Measurements from ENCODE around the gene GPR4. TPM values are rescaled to one million over a fixed set of nuclear protein-coding genes. Genes with fewer than 3 reads are reported as not detected.

GPR4 gene
- total RNA-seq, 2 experiments from 2014 or later = 0.38 TPM; not detected in 1

DNA sequence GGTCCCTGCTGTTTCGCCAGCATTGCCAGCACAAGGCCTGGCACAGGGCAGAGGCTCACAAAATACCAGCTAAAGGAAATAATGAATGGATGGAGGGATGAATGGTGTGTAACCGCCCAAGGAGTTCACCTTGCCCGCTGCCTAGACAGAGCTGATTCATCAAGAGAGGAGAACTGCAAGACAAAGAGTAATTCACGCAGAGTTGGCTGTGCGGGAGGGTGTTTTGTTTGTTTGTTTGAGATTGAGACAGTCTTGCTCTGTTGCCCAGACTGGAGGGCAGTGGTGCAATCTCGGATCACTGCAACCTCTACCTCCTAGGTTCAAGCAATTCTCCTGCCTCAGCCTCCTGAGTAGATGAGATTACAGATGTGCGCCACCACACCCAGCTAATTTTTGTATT, 20.4 kb downstream of the GPR4 start:
- BruUV-seq (replicated peaks) = no TSS peak
- intact Hi-C loops (cut with micrococcal nuclease; ENCODE audit: unreplicated experiment) = no loop called here

DNA sequence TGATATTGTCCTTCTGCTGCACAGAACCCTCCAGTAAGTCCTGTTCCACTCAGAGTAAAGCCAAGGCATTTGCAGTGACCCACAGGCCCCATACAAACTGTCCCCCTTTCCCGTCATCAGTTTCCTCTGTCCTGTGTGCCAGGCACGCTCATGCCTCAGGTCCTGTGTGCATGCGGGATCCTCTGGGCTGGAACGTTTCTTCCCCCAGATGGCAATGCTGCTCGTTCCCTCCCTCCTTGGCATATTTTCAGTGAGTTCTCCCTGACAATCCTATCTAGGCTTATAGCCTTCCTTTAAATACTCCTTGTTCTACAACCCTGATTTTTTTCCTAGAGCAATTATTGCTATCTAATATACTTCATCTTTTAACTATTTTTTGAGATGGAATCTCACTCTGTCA, 23.2 kb downstream of the GPR4 start:
- Histone ChIP-seq H2AFZ (ENCODE audit: low read length) (no peak overlapping the region), H3K27ac (ENCODE audit: low read depth, low read length, poor library complexity, severe bottlenecking) (no peak overlapping the region), H3K9me3 (ENCODE audit: low read length) (no peaks in the 10 kb centered on the region), H3K4me2 (ENCODE audit: low read length) (no peak overlapping the region), H3K4me1 (ENCODE audit: insufficient read depth, low read length, poor library complexity, severe bottlenecking) (peaks cover 8% of the 10 kb centered on the region), H3K36me3 (ENCODE audit: insufficient read depth, low read length) (peaks cover 16% of the 10 kb centered on the region), H3K79me2 (ENCODE audit: insufficient read depth, low read depth, low read length) (peaks cover 22% of the 10 kb centered on the region; the same call in 1 of the 2 replicates), H3K9me2 (ENCODE audit: insufficient read depth, low read length) (no peaks in the 10 kb centered on the region), H4K20me1 (ENCODE audit: insufficient read depth, low read length) (no peaks in the 10 kb centered on the region), H3K4me3 (ENCODE audit: low read depth, low read length, poor library complexity, severe bottlenecking) (no peak overlapping the region)
- ChIA-PET CTCF (ENCODE audit: unreplicated experiment) (no interaction called here), POLR2A (no interaction called here)
- BruUV-seq (replicated peaks) = no TSS peak
- no peak for DNase-seq (ENCODE audit: low spot score)
- intact Hi-C loops (cut with micrococcal nuclease; ENCODE audit: unreplicated experiment) = no loop called here
- TF ChIP-seq, protein P1, sequence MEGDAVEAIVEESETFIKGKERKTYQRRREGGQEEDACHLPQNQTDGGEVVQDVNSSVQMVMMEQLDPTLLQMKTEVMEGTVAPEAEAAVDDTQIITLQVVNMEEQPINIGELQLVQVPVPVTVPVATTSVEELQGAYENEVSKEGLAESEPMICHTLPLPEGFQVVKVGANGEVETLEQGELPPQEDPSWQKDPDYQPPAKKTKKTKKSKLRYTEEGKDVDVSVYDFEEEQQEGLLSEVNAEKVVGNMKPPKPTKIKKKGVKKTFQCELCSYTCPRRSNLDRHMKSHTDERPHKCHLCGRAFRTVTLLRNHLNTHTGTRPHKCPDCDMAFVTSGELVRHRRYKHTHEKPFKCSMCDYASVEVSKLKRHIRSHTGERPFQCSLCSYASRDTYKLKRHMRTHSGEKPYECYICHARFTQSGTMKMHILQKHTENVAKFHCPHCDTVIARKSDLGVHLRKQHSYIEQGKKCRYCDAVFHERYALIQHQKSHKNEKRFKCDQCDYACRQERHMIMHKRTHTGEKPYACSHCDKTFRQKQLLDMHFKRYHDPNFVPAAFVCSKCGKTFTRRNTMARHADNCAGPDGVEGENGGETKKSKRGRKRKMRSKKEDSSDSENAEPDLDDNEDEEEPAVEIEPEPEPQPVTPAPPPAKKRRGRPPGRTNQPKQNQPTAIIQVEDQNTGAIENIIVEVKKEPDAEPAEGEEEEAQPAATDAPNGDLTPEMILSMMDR (conservative IDR thresholded peaks at IDR 0.05; ENCODE audit: low read length) = no peak
- TF ChIP-seq EZH2phosphoT487 (IDR thresholded peaks at IDR 0.05; ENCODE audit: borderline replicate concordance, low read depth, low read length) = no peak

More for the DNA sequence above, 20.4 kb downstream of the GPR4 start:
- ChIA-PET POLR2A (no interaction called here), CTCF (ENCODE audit: unreplicated experiment) (no interaction called here)
- Histone ChIP-seq H3K4me2 (ENCODE audit: low read length) (no peak overlapping the region), H2AFZ (ENCODE audit: low read length) (no peak overlapping the region), H4K20me1 (ENCODE audit: insufficient read depth, low read length) (no peaks in the 10 kb centered on the region), H3K27ac (ENCODE audit: low read depth, low read length, poor library complexity, severe bottlenecking) (no peak overlapping the region), H3K36me3 (ENCODE audit: insufficient read depth, low read length) (peaks cover 16% of the 10 kb centered on the region), H3K9me2 (ENCODE audit: insufficient read depth, low read length) (no peaks in the 10 kb centered on the region), H3K4me3 (ENCODE audit: low read depth, low read length, poor library complexity, severe bottlenecking) (no peak overlapping the region), H3K4me1 (ENCODE audit: insufficient read depth, low read length, poor library complexity, severe bottlenecking) (peaks cover 10% of the 10 kb centered on the region), H3K79me2 (ENCODE audit: insufficient read depth, low read depth, low read length) (peaks cover 25% of the 10 kb centered on the region; the same call in 1 of the 2 replicates), H3K9me3 (ENCODE audit: low read length) (no peaks in the 10 kb centered on the region)
- no peak for TF ChIP-seq EZH2phosphoT487 (IDR thresholded peaks at IDR 0.05; ENCODE audit: borderline replicate concordance, low read depth, low read length)
- TF ChIP-seq, protein P1 (conservative IDR thresholded peaks at IDR 0.05; ENCODE audit: low read length) = no peak
- no peak for DNase-seq (ENCODE audit: low spot score)

DNA sequence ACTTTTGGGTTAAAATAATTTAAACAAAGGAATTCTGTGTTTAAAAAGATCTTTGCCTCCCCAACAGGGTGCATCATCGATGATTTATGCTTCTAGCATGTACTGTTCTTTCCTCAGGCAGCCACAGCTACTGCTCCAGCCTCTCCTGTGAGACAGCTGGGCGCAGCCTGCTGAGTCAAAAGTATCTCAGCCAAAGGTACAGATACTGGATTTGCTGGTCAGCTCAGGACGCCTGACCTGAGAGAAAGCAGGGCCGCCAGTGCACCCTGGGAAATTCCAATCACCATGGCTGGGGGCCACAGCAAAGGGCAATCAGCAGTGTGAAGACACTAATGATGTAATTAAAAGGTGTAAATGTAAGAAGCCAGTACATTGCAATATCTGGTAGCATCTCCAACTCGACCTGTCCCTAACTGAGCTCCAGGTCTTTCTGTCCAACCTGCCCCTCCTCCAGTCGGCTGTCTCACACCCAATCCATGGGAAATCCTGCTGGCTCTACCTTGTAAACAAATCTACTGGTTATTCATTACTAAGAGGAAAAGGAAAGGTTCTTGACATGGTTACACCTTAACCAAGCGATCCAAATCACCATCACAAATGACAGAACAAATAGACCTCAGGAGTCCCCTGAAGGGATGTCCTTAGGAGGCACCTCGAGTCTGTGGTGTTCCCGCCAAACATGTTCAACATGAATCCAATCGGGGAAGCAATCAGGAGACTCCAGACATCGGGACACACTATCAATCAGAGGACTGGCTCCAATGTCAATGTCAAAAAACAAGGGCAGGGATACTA, 24.7 kb downstream of the GPR4 start:
- Histone ChIP-seq H3K36me3 (ENCODE audit: insufficient read depth, low read length) (peaks cover 13% of the 10 kb centered on the region), H3K9me3 (ENCODE audit: low read length) (no peaks in the 10 kb centered on the region), H2AFZ (ENCODE audit: low read length) (no peak overlapping the region), H3K4me1 (ENCODE audit: insufficient read depth, low read length, poor library complexity, severe bottlenecking) (peaks cover 4% of the 10 kb centered on the region), H4K20me1 (ENCODE audit: insufficient read depth, low read length) (no peaks in the 10 kb centered on the region), H3K4me2 (ENCODE audit: low read length) (no peak overlapping the region), H3K79me2 (ENCODE audit: insufficient read depth, low read depth, low read length) (peaks cover 9% of the 10 kb centered on the region; the same call in 1 of the 2 replicates), H3K27ac (ENCODE audit: low read depth, low read length, poor library complexity, severe bottlenecking) (no peak overlapping the region), H3K4me3 (ENCODE audit: low read depth, low read length, poor library complexity, severe bottlenecking) (no peak overlapping the region), H3K9me2 (ENCODE audit: insufficient read depth, low read length) (no peaks in the 10 kb centered on the region)
- no TSS peak for BruUV-seq (replicated peaks)
- POLR2A ChIA-PET = interaction anchor here (0.7 kb wide), 1 partner anchor 77 kb away, joined by 3 read pairs; no protein-coding TSS in a partner anchor
- TF ChIP-seq, protein P1 (conservative IDR thresholded peaks at IDR 0.05; ENCODE audit: low read length) = no peak
- TF ChIP-seq EZH2phosphoT487 (IDR thresholded peaks at IDR 0.05; ENCODE audit: borderline replicate concordance, low read depth, low read length) = no peak
- intact Hi-C loops (cut with micrococcal nuclease; ENCODE audit: unreplicated experiment) = no loop called here
- CTCF ChIA-PET (ENCODE audit: unreplicated experiment) = no interaction called here
- no peak for DNase-seq (ENCODE audit: low spot score)

All from OCI-LY7 (cell line).